GM12865 (cell line): ENCODE measurements around the gene TAC3.

Experiments used
- DNase-seq: peaks from one replicate; pipeline ENCODE4 v3.0.0; 2010; ENCODE audit warnings: low read depth
- H3K4me3 ChIP-seq: 2 replicates; pipeline ENCODE4 v1.5.1; 2011; ENCODE audit warnings: mild to moderate bottlenecking, low read depth, low read length, control low read depth
- CTCF ChIP-seq: IDR thresholded peaks from 2 replicates; pipeline ENCODE4 v1.5.1; 2011; ENCODE audit warnings: low read length, control low read depth, low read depth, inconsistent platforms; ENCODE audit not compliant: insufficient read depth; ENCODE audit errors: missing control alignments

Gene TAC3

GRCh38 chr12:57009949-57010626, 6.2 kb downstream of the TAC3 start:
- no peak overlapping the region for H3K4me3 ChIP-seq
- TF ChIP-seq CTCF: no peak
- no peak for DNase-seq

GRCh38 chr12:57008178-57008577, 8.2 kb downstream of the TAC3 start:
- no peak overlapping the region for H3K4me3 ChIP-seq
- TF ChIP-seq CTCF: peak; percentile 64
- DNase-seq: peak; percentile 75

GRCh38 chr12:57006809-57007475, 9.4 kb downstream of the TAC3 start:
- peak overlapping the region; percentile 54 for H3K4me3 ChIP-seq

GRCh38 chr12:57005980-57006808, 10.1 kb downstream of the TAC3 start, which contains the start of gene ZBTB39:
TSS of gene ZBTB39 (minus strand) at chr12:57006546. CDS start at chr12:57004917, 1,629 bp downstream.
- DNase-seq: peak; percentile 79
- peak; percentile 63 for TF ChIP-seq CTCF
- H3K4me3 ChIP-seq: peak within 1 kb of the TSS; percentile 83

More at GRCh38 chr12:57006809-57007475, 9.4 kb downstream of the TAC3 start:
- no peak for TF ChIP-seq CTCF
- DNase-seq: no peak

- no peak for TF ChIP-seq CTCF
Observed at GRCh38 chr12:57004651-57005050, 11.7 kb downstream of the TAC3 start.

GRCh38 chr12:57003395-57003794, 12.9 kb downstream of the TAC3 start:
- DNase-seq: no peak
- H3K4me3 ChIP-seq: no peak overlapping the region
- no peak for TF ChIP-seq CTCF

More at GRCh38 chr12:57004651-57005050, 11.7 kb downstream of the TAC3 start:
- no peak for DNase-seq
- no peak overlapping the region for H3K4me3 ChIP-seq
